GM23338 (cell line): ENCODE measurements around the gene CHRNA10. TPM values are rescaled to one million over a fixed set of nuclear protein-coding genes. Genes with fewer than 3 reads are reported as not detected.

Experiments used
- ATAC-seq: fragments of 200-7000 bp; cut with Tn5 transposase; 3 replicates; pipeline ENCODE4 v1.9.1; 2020
- DNase-seq: peaks from one replicate; pipeline ENCODE4 v3.0.0-alpha.2; 2015; ENCODE audit warnings: low spot score
- H2AFZ ChIP-seq: fragments of 200-600 bp; sonication (generic); 2 replicates; pipeline ENCODE4 v1.8.0; 2016; ENCODE audit warnings: antibody characterized with exemption, mild to moderate bottlenecking, moderate library complexity
- H3F3A ChIP-seq: fragments of 200-600 bp; sonication (generic); replicated peaks from 2 replicates; pipeline ENCODE4 v1.8.0; 2017; ENCODE audit warnings: antibody characterized with exemption, mixed run types, low read depth
- H3K27ac ChIP-seq: fragments of 200-600 bp; sonication (generic); 2 replicates; pipeline ENCODE4 v1.6.1; 2016; ENCODE audit warnings: low read depth
- H3K27me3 ChIP-seq: fragments of 200-600 bp; sonication (generic); 2 replicates; pipeline ENCODE4 v1.8.0; 2016; ENCODE audit warnings: mild to moderate bottlenecking, mixed run types, moderate library complexity; ENCODE audit not compliant: insufficient read depth
- H3K36me3 ChIP-seq: fragments of 200-600 bp; sonication (generic); 2 replicates; pipeline ENCODE4 v1.8.0; 2016; ENCODE audit warnings: mild to moderate bottlenecking; ENCODE audit not compliant: insufficient read depth
- H3K4me1 ChIP-seq: fragments of 200-600 bp; sonication (generic); 2 replicates; pipeline ENCODE4 v1.8.0; 2016; ENCODE audit warnings: mild to moderate bottlenecking, moderate library complexity; ENCODE audit not compliant: insufficient read depth
- H3K4me2 ChIP-seq: fragments of 200-600 bp; sonication (generic); 2 replicates; pipeline ENCODE4 v1.7.1; 2017; ENCODE audit warnings: mixed run types
- H3K4me3 ChIP-seq: fragments of 200-600 bp; sonication (generic); 2 replicates; pipeline ENCODE4 v1.6.1; 2016; ENCODE audit warnings: mixed run types
- H3K79me2 ChIP-seq: fragments of 200-600 bp; sonication (generic); replicated peaks from 2 replicates; pipeline ENCODE4 v1.8.0; 2017; ENCODE audit warnings: mild to moderate bottlenecking; ENCODE audit not compliant: insufficient read depth
- H3K9me2 ChIP-seq: fragments of 200-600 bp; sonication (generic); 2 replicates; pipeline ENCODE4 v1.8.0; 2017; ENCODE audit not compliant: insufficient read depth
- H4K20me1 ChIP-seq: fragments of 200-600 bp; sonication (generic); replicated peaks from 2 replicates; pipeline ENCODE4 v1.8.0; 2017; ENCODE audit warnings: mild to moderate bottlenecking; ENCODE audit not compliant: insufficient read depth
- H3K27ac Mint-ChIP-seq: 2 replicates; pipeline ENCODE4 v1.8.0; 2020; ENCODE audit warnings: inconsistent platforms, mild to moderate bottlenecking, moderate library complexity, mixed read lengths
- H3K27me3 Mint-ChIP-seq: 3 replicates; pipeline ENCODE4 v1.8.0; 2022; ENCODE audit warnings: low read depth, mild to moderate bottlenecking, moderate library complexity, mixed read lengths, inconsistent platforms; ENCODE audit not compliant: insufficient read depth, poor library complexity
- H3K36me3 Mint-ChIP-seq: 3 replicates; pipeline ENCODE4 v1.8.0; 2021; ENCODE audit warnings: low read depth, mild to moderate bottlenecking, inconsistent platforms, moderate library complexity, mixed read lengths
- H3K4me1 Mint-ChIP-seq: 3 replicates; pipeline ENCODE4 v1.8.0; 2020; ENCODE audit warnings: mild to moderate bottlenecking, inconsistent platforms, mixed read lengths
- H3K4me3 Mint-ChIP-seq: 3 replicates; pipeline ENCODE4 v1.8.0; 2021; ENCODE audit warnings: moderate library complexity, mild to moderate bottlenecking, inconsistent platforms, mixed read lengths
- H3K9me3 Mint-ChIP-seq: 3 replicates; pipeline ENCODE4 v1.8.0; 2020; ENCODE audit warnings: moderate library complexity, mild to moderate bottlenecking, inconsistent platforms, mixed read lengths
- EZH2 ChIP-seq: fragments of 200-600 bp; sonication (generic); IDR thresholded peaks from one replicate; pipeline ENCODE4 v1.8.0; 2017; ENCODE audit warnings: antibody characterized with exemption, mild to moderate bottlenecking, low read depth; ENCODE audit not compliant: unreplicated experiment
- EZH2phosphoT487 ChIP-seq: fragments of 200-600 bp; sonication (generic); IDR thresholded peaks from one replicate; pipeline ENCODE4 v1.8.1; 2018; ENCODE audit warnings: antibody characterized with exemption; ENCODE audit not compliant: unreplicated experiment
- JUNB ChIP-seq: IDR thresholded peaks from one replicate; pipeline ENCODE4 v1.6.1; 2016; ENCODE audit warnings: antibody characterized with exemption; ENCODE audit not compliant: unreplicated experiment
- NANOG ChIP-seq: IDR thresholded peaks from 2 replicates; pipeline ENCODE4 v1.6.1; 2016; ENCODE audit warnings: antibody characterized with exemption, borderline replicate concordance
- POLR2AphosphoS5 ChIP-seq: IDR thresholded peaks from 2 replicates; pipeline ENCODE4 v1.6.1; 2016; ENCODE audit warnings: antibody characterized with exemption, low read depth
- STAT1 ChIP-seq: IDR thresholded peaks from one replicate; pipeline ENCODE4 v1.6.1; 2016; ENCODE audit warnings: antibody characterized with exemption; ENCODE audit not compliant: unreplicated experiment
- ZNF331 ChIP-seq: fragments of 250-450 bp; sonication (Bioruptor Pico); IDR thresholded peaks from 2 replicates; pipeline ENCODE4 v1.5.0; 2020; ENCODE audit warnings: low read depth, mild to moderate bottlenecking, moderate library complexity
- polyA plus RNA-seq: library from polyadenylated mRNA; unstranded; fragments of >200 nt; fragmentation: Nextera tagmentation; extraction: Ambion mirVana; gene quantifications from 2 replicates; pipeline ENCODE4 v1.2.1, GENCODE V29; 2016
- total RNA-seq: library from RNA; depleted of rRNA; stranded (reverse); fragments of >200 nt; shearing (Covaris generic); gene quantifications from 2 replicates; pipeline ENCODE4 v1.2.3, GENCODE V29; 2014
- TF ChIP-seq, protein P1 (sequence below): fragments of 250-450 bp; sonication (Bioruptor Pico); IDR thresholded peaks from 2 replicates; pipeline ENCODE4 v1.5.0; 2020; ENCODE audit warnings: mild to moderate bottlenecking, moderate library complexity

The CHRNA10 gene
- total and polyA plus RNA-seq, 2 experiments from 2014 or later = 0.45 to 1.5 TPM

GRCh38 chr11:3623767-3624458 is 47.3 kb downstream of the CHRNA10 start (continued):
- TF ChIP-seq, protein P1, sequence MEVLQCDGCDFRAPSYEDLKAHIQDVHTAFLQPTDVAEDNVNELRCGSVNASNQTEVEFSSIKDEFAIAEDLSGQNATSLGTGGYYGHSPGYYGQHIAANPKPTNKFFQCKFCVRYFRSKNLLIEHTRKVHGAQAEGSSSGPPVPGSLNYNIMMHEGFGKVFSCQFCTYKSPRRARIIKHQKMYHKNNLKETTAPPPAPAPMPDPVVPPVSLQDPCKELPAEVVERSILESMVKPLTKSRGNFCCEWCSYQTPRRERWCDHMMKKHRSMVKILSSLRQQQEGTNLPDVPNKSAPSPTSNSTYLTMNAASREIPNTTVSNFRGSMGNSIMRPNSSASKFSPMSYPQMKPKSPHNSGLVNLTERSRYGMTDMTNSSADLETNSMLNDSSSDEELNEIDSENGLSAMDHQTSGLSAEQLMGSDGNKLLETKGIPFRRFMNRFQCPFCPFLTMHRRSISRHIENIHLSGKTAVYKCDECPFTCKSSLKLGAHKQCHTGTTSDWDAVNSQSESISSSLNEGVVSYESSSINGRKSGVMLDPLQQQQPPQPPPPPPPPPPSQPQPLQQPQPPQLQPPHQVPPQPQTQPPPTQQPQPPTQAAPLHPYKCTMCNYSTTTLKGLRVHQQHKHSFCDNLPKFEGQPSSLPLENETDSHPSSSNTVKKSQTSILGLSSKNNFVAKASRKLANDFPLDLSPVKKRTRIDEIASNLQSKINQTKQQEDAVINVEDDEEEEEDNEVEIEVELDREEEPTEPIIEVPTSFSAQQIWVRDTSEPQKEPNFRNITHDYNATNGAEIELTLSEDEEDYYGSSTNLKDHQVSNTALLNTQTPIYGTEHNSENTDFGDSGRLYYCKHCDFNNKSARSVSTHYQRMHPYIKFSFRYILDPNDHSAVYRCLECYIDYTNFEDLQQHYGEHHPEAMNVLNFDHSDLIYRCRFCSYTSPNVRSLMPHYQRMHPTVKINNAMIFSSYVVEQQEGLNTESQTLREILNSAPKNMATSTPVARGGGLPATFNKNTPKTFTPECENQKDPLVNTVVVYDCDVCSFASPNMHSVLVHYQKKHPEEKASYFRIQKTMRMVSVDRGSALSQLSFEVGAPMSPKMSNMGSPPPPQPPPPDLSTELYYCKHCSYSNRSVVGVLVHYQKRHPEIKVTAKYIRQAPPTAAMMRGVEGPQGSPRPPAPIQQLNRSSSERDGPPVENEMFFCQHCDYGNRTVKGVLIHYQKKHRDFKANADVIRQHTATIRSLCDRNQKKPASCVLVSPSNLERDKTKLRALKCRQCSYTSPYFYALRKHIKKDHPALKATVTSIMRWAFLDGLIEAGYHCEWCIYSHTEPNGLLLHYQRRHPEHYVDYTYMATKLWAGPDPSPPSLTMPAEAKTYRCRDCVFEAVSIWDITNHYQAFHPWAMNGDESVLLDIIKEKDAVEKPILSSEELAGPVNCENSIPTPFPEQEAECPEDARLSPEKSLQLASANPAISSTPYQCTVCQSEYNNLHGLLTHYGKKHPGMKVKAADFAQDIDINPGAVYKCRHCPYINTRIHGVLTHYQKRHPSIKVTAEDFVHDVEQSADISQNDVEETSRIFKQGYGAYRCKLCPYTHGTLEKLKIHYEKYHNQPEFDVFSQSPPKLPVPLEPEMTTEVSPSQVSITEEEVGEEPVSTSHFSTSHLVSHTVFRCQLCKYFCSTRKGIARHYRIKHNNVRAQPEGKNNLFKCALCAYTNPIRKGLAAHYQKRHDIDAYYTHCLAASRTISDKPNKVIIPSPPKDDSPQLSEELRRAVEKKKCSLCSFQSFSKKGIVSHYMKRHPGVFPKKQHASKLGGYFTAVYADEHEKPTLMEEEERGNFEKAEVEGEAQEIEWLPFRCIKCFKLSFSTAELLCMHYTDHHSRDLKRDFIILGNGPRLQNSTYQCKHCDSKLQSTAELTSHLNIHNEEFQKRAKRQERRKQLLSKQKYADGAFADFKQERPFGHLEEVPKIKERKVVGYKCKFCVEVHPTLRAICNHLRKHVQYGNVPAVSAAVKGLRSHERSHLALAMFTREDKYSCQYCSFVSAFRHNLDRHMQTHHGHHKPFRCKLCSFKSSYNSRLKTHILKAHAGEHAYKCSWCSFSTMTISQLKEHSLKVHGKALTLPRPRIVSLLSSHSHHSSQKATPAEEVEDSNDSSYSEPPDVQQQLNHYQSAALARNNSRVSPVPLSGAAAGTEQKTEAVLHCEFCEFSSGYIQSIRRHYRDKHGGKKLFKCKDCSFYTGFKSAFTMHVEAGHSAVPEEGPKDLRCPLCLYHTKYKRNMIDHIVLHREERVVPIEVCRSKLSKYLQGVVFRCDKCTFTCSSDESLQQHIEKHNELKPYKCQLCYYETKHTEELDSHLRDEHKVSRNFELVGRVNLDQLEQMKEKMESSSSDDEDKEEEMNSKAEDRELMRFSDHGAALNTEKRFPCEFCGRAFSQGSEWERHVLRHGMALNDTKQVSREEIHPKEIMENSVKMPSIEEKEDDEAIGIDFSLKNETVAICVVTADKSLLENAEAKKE (CRISPR knock-in tag) = no peak
- no peak for TF ChIP-seq POLR2AphosphoS5
- TF ChIP-seq NANOG = no peak

- no peaks in the 10 kb centered on the region for H3K79me2 ChIP-seq
- peaks cover under 1% of the 10 kb centered on the region; the same call in 1 of the 3 replicates for H3K4me1 Mint-ChIP-seq
- ATAC-seq = no peak
- H2AFZ ChIP-seq = no peak overlapping the region
- no peaks in the 10 kb centered on the region for H3K9me3 Mint-ChIP-seq
- H3K4me1 ChIP-seq = no peaks in the 10 kb centered on the region
- no peaks in the 10 kb centered on the region for H4K20me1 ChIP-seq
- no peak overlapping the region for H3K4me2 ChIP-seq
- H3K9me2 ChIP-seq = 0 out of 2 replicates have a peak, but pooled peaks cover 3% of the 10 kb centered on the region
- H3F3A ChIP-seq = no peaks in the 10 kb centered on the region
- no peak overlapping the region for H3K27ac ChIP-seq
- H3K27me3 ChIP-seq = no peaks in the 10 kb centered on the region
- H3K36me3 Mint-ChIP-seq = no peaks in the 10 kb centered on the region
- no peak for DNase-seq
- no peak overlapping the region for H3K4me3 Mint-ChIP-seq
- H3K27me3 Mint-ChIP-seq = peaks cover 11% of the 10 kb centered on the region
- no peak overlapping the region for H3K4me3 ChIP-seq
- no peak overlapping the region for H3K27ac Mint-ChIP-seq
- no peaks in the 10 kb centered on the region for H3K36me3 ChIP-seq
- no peak for TF ChIP-seq ZNF331 (CRISPR knock-in tag)
- TF ChIP-seq POLR2AphosphoS5 = no peak
- no peak for TF ChIP-seq EZH2
- TF ChIP-seq, protein P1 (CRISPR knock-in tag) = no peak
- TF ChIP-seq EZH2phosphoT487 = no peak
- no peak for TF ChIP-seq JUNB
- TF ChIP-seq STAT1 = no peak
These were observed 48.1 kb downstream of the CHRNA10 start for GRCh38 chr11:3623121-3623520.
